Fibroblast of the aortic adventitia (primary cell): ENCODE results near the gene ARHGEF25. TPM values are rescaled to one million over a fixed set of nuclear protein-coding genes. Genes with fewer than 3 reads are reported as not detected.

ENCODE experiments used
- DNase-seq: peaks from one replicate; pipeline ENCODE4 v3.0.0-alpha.2; 2010; ENCODE audit warnings: low read depth
- H3K4me3 ChIP-seq: 2 replicates; pipeline ENCODE4 v1.5.1; 2011; ENCODE audit warnings: low read depth, mild to moderate bottlenecking, control low read depth, low read length, moderate library complexity
- total RNA-seq: library from RNA; depleted of rRNA; stranded (reverse); fragments of >200 nt; gene quantifications from 2 replicates; pipeline ENCODE4 v1.2.3, GENCODE V29; 2012; ENCODE audit warnings: low replicate concordance
- TF ChIP-seq, protein P1 (sequence below): IDR thresholded peaks from 2 replicates; pipeline ENCODE4 v1.5.1; 2011; ENCODE audit warnings: mild to moderate bottlenecking, low read length, control low read depth, inconsistent platforms; ENCODE audit not compliant: insufficient read depth

The ARHGEF25 gene
- total RNA-seq, 1 donor = 18.3 TPM

DNA sequence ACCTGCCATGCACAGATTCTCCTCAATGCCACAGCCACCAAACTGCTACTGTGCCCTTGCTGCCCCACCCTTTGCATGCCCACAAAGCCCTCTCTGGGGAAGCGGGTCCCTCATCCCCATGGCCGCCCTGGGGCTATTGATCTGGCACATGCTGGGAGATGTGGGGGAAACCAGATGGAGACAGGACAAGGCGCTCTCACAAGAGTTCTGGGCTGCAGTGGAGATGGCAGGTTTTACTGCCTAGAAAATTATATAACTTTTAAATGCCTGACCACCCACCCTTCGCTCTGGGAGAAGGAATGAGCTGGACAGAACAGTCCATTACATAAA, 30.8 kb upstream of the ARHGEF25 start:
- TF ChIP-seq, protein P1, sequence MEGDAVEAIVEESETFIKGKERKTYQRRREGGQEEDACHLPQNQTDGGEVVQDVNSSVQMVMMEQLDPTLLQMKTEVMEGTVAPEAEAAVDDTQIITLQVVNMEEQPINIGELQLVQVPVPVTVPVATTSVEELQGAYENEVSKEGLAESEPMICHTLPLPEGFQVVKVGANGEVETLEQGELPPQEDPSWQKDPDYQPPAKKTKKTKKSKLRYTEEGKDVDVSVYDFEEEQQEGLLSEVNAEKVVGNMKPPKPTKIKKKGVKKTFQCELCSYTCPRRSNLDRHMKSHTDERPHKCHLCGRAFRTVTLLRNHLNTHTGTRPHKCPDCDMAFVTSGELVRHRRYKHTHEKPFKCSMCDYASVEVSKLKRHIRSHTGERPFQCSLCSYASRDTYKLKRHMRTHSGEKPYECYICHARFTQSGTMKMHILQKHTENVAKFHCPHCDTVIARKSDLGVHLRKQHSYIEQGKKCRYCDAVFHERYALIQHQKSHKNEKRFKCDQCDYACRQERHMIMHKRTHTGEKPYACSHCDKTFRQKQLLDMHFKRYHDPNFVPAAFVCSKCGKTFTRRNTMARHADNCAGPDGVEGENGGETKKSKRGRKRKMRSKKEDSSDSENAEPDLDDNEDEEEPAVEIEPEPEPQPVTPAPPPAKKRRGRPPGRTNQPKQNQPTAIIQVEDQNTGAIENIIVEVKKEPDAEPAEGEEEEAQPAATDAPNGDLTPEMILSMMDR = no peak
- no peak for DNase-seq
- no peak overlapping the region for H3K4me3 ChIP-seq

DNA sequence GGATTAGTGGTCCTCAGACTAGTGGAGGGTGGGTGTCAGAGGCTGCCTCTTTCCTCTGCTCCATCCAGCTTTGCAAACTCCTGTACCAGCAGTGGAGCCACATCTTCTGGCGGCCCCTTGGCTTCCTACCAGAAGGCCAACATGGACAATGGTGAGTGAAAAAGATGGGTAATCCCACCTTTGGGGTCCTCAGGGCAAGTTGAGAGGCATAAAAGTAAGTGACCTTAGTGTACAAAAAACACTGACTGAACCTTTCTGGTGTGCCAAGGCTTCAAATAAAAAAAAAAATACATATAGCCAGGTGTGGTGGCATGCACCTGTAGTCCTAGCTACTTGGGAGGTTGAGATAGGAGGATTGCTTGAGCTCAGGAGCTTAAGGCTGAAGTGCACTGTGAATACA, 29.4 kb upstream of the ARHGEF25 start:
- no peak for DNase-seq
- TF ChIP-seq, protein P1 = no peak
- H3K4me3 ChIP-seq = no peak overlapping the region

GRCh38 chr12:57582440-57582839, 28.8 kb upstream of the ARHGEF25 start:
- TF ChIP-seq, protein P1 = no peak
- DNase-seq = no peak
- no peak overlapping the region for H3K4me3 ChIP-seq

GRCh38 chr12:57583008-57583831, 28.0 kb upstream of the ARHGEF25 start:
- TF ChIP-seq, protein P1 = peak; percentile 92
- peak; percentile 87 for DNase-seq
- H3K4me3 ChIP-seq = no peak overlapping the region

DNA sequence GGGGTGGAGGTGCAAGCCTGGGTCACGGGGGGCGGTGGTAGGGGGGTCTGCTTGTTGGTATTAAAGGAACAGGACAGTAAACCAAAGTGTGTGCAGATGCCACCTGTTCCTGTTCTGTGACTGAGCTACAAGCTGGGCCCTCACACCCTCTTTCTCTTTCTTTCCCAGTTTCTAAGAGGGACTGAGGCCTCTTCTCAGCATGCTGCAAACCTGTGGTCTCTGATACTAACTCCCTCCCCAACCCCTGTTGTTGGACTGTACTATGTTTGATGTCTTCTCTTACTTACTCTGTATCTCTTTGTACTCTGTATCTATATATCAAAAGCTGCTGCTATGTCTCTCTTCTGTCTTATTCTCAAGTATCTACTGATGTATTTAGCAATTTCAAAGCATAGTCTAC, 27.2 kb upstream of the ARHGEF25 start:
- DNase-seq = no peak
- TF ChIP-seq, protein P1 = no peak
- H3K4me3 ChIP-seq = no peak overlapping the region

DNA sequence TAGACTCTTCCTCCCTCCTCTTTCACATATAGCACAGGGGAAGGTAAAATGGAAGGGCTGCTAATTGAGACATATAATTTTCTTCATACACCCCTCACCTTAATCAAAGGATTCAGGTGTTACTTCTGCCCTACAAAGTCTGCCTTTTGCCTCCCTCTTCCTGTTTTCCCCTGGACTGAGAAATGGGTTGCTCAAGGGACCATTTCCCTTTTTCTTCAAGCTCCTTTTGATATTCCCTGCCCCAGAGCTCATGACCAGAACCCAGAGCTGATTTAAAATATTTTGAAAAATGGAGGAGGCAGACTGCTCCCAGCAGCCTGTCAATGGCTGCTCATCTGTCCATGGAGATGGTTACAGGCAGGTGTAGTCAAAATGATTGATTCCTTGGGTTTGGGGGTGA, 26.5 kb upstream of the ARHGEF25 start:
- no peak overlapping the region for H3K4me3 ChIP-seq
- TF ChIP-seq, protein P1 = no peak
- no peak for DNase-seq

DNA sequence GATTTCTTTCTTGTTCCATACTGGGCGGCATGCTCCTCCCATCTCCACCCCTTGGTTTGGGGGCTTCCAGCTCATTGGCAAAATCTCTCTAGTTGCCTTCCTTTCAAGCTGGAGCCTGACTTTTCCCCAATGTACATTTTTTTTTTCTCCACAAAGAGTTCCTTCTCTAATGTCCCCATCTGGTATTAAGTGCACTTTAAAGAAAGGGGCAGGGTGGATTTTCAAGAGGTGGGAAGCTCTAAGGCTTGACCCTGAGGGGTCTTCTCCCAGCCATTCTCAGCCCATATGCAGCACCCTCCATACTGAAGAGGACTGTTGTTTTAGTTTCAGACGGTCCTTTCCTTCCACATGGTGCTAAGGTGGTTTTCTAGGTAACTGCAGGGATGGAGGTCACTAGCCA, 26.1 kb upstream of the ARHGEF25 start:
- TF ChIP-seq, protein P1 = no peak
- no peak overlapping the region for H3K4me3 ChIP-seq
- DNase-seq = no peak
